Natural killer cell (primary cell): ENCODE data around the gene SLC16A2. TPM values are rescaled to one million over a fixed set of nuclear protein-coding genes. Genes with fewer than 3 reads are reported as not detected.
"Not testable (repeated sequence)": the region's sequence is repeated elsewhere in the genome, so short reads cannot be mapped to it uniquely, and the experiment has no call there.

Source experiments
- ATAC-seq, 3 donors: fragments of 150-1000 bp in 2 of 3; fragments of 200-7000 bp in 1 of 3; cut with Tn5 transposase; 1 replicate in 1 of 3; 2 replicates in 2 of 3; pipeline ENCODE4 v1.10.0; 2021; ENCODE audit warnings: mild to moderate bottlenecking in 2 of 3, moderate library complexity in 2 of 3
- DNase-seq, 2 donors: peaks; one replicate each; pipeline versions ENCODE4 v3.0.0 to v3.0.0-alpha.2; 2013 to 2021; ENCODE audit warnings: mixed read lengths in 1 of 2
- H3K27ac ChIP-seq: one replicate; pipeline ENCODE4 v1.5.1; 2013; ENCODE audit warnings: mild to moderate bottlenecking, low read length
- H3K27me3 ChIP-seq: one replicate; pipeline ENCODE4 v1.6.1; 2013; ENCODE audit warnings: low read length; ENCODE audit not compliant: control insufficient read depth, insufficient read depth
- H3K36me3 ChIP-seq: one replicate; pipeline ENCODE4 v1.6.1; 2013; ENCODE audit warnings: low read length; ENCODE audit not compliant: control insufficient read depth, insufficient read depth
- H3K4me1 ChIP-seq: one replicate; pipeline ENCODE4 v1.6.1; 2013; ENCODE audit warnings: low read length; ENCODE audit not compliant: control insufficient read depth, insufficient read depth
- H3K4me3 ChIP-seq: one replicate; pipeline ENCODE4 v1.5.1; 2013; ENCODE audit warnings: low read length
- H3K9me3 ChIP-seq: one replicate; pipeline ENCODE4 v1.6.1; 2013; ENCODE audit warnings: low read length; ENCODE audit not compliant: control insufficient read depth, insufficient read depth
- H3K27ac Mint-ChIP-seq, 2 donors: one replicate each; pipeline ENCODE4 v1.8.0; 2022; ENCODE audit warnings: mild to moderate bottlenecking in 2 of 2, mixed read lengths in 2 of 2, moderate library complexity in 1 of 2
- H3K27me3 Mint-ChIP-seq, 2 donors: one replicate each; pipeline ENCODE4 v1.8.0; 2022; ENCODE audit warnings: low read depth in 2 of 2, mixed read lengths in 2 of 2
- H3K36me3 Mint-ChIP-seq: one replicate; pipeline ENCODE4 v1.8.0; 2022; ENCODE audit warnings: mixed read lengths
- H3K4me1 Mint-ChIP-seq, 2 donors: one replicate each; pipeline ENCODE4 v1.8.0; 2022; ENCODE audit warnings: mixed read lengths in 2 of 2
- H3K4me3 Mint-ChIP-seq: one replicate; pipeline ENCODE4 v1.8.0; 2022; ENCODE audit warnings: mild to moderate bottlenecking, moderate library complexity, mixed read lengths
- H3K9me3 Mint-ChIP-seq, 2 donors: one replicate each; pipeline ENCODE4 v1.8.0; 2022; ENCODE audit warnings: mixed read lengths in 2 of 2
- WGBS: methylation state at CpG from one replicate; pipeline ENCODE4 v1.1.7; 2013; ENCODE audit warnings: missing lambda C conversion rate; ENCODE audit not compliant: insufficient coverage; 5-methylcytosine and 5-hydroxymethylcytosine counted together
- intact Hi-C: fragments of 100-400 bp; cut with micrococcal nuclease; formaldehyde crosslinking; loops from one replicate; pipeline ENCODE4 v1.14.2; 2022
- total RNA-seq, 4 donors: library from RNA; stranded (reverse); fragments of 120-200 nt in 1 of 4; gene quantifications; one replicate each; pipeline versions ENCODE4 v1.2.3 to v1.2.4, GENCODE V29; 2013 to 2022
- TF ChIP-seq, protein P1 (sequence below): fragments of 200-600 bp; IDR thresholded peaks from one replicate; pipeline ENCODE4 v1.8.0; 2022; ENCODE audit warnings: antibody characterized with exemption

SLC16A2 gene
- total RNA-seq, 3 donors from 2014 or later (not counting 1 experiment from before 2014, with no cell fraction given): not detected

DNA sequence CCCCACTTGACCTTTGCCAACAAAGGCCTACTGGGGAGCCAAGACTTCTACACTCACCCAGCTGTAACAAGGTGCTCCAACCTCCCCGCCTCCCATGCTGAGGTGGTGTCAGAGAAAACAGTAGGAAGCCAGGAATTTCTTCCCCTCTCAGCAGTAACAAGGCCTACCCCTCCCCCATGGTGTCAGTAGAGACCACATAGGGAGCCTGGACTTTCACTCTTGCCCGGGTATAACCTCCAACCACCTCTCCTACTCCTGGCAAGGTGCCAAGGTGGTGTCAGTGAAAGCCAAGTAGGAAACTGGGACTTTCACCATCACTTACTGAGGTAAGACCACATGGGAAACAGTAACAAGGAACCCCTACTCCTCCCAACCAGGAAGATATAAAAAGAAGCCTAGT is 93.1 kb downstream of the SLC16A2 start:
- intact Hi-C loops: no loop called here
- no peaks in the 10 kb centered on the region for H3K9me3 Mint-ChIP-seq

DNA sequence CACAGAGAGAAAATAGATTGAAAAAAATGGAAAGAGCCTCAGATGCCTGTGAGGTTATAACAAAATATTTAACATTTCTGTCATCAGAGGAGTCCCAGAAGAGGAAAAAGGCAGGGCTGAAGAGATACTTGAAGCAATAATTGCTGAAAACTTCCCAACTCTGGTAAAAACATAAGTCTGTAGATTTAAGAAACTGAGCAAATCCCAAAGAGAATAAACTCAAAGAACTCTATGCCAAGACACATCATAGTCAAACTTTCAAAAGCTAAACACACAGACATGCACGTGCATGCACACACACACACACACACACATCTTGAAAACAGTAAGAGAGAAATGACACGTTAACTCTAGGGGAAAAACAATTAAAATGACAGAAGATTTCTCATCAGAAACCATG is 94.1 kb downstream of the SLC16A2 start:
- H3K36me3 Mint-ChIP-seq: no peaks in the 10 kb centered on the region
- H3K36me3 ChIP-seq: no peaks in the 10 kb centered on the region
- H3K4me3 Mint-ChIP-seq: no peak overlapping the region
- 80% methylated on average over 1 of the region's 2 CpGs for WGBS
- no peaks in the 10 kb centered on the region for H3K4me1 Mint-ChIP-seq
- DNase-seq: no peak
- no peak overlapping the region for H3K4me3 ChIP-seq
- no peak overlapping the region for H3K27ac Mint-ChIP-seq
- H3K9me3 Mint-ChIP-seq: no peaks in the 10 kb centered on the region
- no peak overlapping the region for H3K27ac ChIP-seq
- peaks cover 0 to 17% of the 10 kb centered on the region in 2 donors for H3K27me3 Mint-ChIP-seq
- intact Hi-C loops: no loop called here
- H3K9me3 ChIP-seq: no peaks in the 10 kb centered on the region
- TF ChIP-seq, protein P1, sequence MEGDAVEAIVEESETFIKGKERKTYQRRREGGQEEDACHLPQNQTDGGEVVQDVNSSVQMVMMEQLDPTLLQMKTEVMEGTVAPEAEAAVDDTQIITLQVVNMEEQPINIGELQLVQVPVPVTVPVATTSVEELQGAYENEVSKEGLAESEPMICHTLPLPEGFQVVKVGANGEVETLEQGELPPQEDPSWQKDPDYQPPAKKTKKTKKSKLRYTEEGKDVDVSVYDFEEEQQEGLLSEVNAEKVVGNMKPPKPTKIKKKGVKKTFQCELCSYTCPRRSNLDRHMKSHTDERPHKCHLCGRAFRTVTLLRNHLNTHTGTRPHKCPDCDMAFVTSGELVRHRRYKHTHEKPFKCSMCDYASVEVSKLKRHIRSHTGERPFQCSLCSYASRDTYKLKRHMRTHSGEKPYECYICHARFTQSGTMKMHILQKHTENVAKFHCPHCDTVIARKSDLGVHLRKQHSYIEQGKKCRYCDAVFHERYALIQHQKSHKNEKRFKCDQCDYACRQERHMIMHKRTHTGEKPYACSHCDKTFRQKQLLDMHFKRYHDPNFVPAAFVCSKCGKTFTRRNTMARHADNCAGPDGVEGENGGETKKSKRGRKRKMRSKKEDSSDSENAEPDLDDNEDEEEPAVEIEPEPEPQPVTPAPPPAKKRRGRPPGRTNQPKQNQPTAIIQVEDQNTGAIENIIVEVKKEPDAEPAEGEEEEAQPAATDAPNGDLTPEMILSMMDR: no peak
- ATAC-seq: no peak
- H3K4me1 ChIP-seq: no peaks in the 10 kb centered on the region
- no peaks in the 10 kb centered on the region for H3K27me3 ChIP-seq

More for the DNA sequence above, 93.1 kb downstream of the SLC16A2 start:
- 14% methylated on average over 1 of the region's 2 CpGs for WGBS
- H3K4me1 Mint-ChIP-seq: no peaks in the 10 kb centered on the region
- H3K9me3 ChIP-seq: no peaks in the 10 kb centered on the region
- no peaks in the 10 kb centered on the region for H3K27me3 ChIP-seq
- H3K27ac ChIP-seq: no peak overlapping the region
- no peaks in the 10 kb centered on the region for H3K36me3 Mint-ChIP-seq
- DNase-seq (no peak), ATAC-seq (no peak)
- no peaks in the 10 kb centered on the region for H3K4me1 ChIP-seq
- H3K4me3 Mint-ChIP-seq: no peak overlapping the region
- H3K27ac Mint-ChIP-seq: no peak overlapping the region
- no peak overlapping the region for H3K4me3 ChIP-seq
- TF ChIP-seq, protein P1: no peak
- peaks cover 0 to 17% of the 10 kb centered on the region in 2 donors for H3K27me3 Mint-ChIP-seq
- no peaks in the 10 kb centered on the region for H3K36me3 ChIP-seq

DNA sequence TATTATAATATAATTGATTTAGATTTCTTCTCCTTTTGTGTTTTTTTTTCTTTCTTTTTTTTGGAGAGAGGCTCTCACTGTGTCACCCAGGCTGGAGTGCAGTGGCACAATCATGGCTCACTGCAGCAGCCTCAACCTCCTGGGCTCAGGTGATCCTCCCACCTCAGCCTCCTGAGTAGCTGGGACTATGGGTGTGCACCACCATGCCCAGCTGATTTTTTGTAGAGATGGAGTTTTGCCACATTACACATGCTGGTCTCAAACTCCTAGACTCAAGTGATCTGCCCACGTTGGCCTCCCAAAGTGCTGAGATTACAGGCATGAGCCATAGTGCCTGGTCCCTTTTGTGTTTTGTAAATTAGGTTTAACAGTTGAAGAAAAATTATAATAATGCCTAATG is 94.7 kb downstream of the SLC16A2 start:
- H3K27me3 Mint-ChIP-seq: peaks cover 0 to 17% of the 10 kb centered on the region in 2 donors
- H3K27ac ChIP-seq, H3K27me3 ChIP-seq, DNase-seq, ATAC-seq, H3K4me1 ChIP-seq, H3K36me3 ChIP-seq, H3K4me1 Mint-ChIP-seq, H3K4me3 Mint-ChIP-seq, H3K36me3 Mint-ChIP-seq, H3K9me3 Mint-ChIP-seq, H3K4me3 ChIP-seq, H3K27ac Mint-ChIP-seq, intact Hi-C loops, H3K9me3 ChIP-seq: not testable (repeated sequence)
- no CpG with 5 or more reads among the region's 1 CpG for WGBS

DNA sequence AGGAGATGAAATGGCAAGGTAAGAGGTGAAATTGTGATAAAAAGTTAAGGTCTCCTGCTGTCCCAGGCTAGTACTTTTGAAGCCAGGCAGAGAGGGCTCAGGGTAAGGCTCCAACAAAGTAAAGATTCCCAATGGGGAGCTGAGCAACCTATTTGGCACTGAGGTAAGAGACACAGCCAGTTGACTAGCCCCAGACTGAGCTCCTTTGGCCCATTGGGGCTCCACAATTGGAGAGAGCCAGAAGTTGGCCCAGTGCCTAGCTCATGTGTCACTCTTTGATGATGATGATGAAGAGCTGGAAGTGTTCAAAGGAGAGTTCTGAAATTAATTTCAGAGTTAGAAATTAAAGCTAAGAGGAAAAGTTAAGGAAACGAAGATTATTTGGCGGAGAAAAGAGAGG is 98.6 kb downstream of the SLC16A2 start:
- no peak overlapping the region for H3K27ac Mint-ChIP-seq
- intact Hi-C loops: no loop called here
- no peak overlapping the region for H3K4me3 Mint-ChIP-seq
- H3K9me3 Mint-ChIP-seq: no peaks in the 10 kb centered on the region
- H3K27me3 ChIP-seq: no peaks in the 10 kb centered on the region
- no peak overlapping the region for H3K4me3 ChIP-seq
- ATAC-seq (no peak), DNase-seq (no peak)
- H3K9me3 ChIP-seq: no peaks in the 10 kb centered on the region
- no peaks in the 10 kb centered on the region for H3K36me3 Mint-ChIP-seq
- no peak overlapping the region for H3K27ac ChIP-seq
- WGBS: 92% methylated on average over 2 of the region's 2 CpGs
- TF ChIP-seq, protein P1: no peak
- H3K27me3 Mint-ChIP-seq: peaks cover 0 to 15% of the 10 kb centered on the region in 2 donors
- H3K4me1 Mint-ChIP-seq: no peaks in the 10 kb centered on the region
- no peaks in the 10 kb centered on the region for H3K4me1 ChIP-seq
- H3K36me3 ChIP-seq: no peaks in the 10 kb centered on the region
